Smooth muscle cell (in vitro differentiated cells): Measurements from ENCODE around the gene CD44. TPM values are rescaled to one million over a fixed set of nuclear protein-coding genes. Genes with fewer than 3 reads are reported as not detected.

Source experiments
- DNase-seq: peaks from one replicate; lab custom pipeline; 2025; ENCODE audit not compliant: unreplicated experiment; lab: John Stamatoyannopoulos, UW
- H2AFZ ChIP-seq: fragments of 200-600 bp; sonication (generic); 2 replicates; pipeline ENCODE4 v1.6.0; 2016; ENCODE audit warnings: antibody characterized with exemption, low read depth, mild to moderate bottlenecking
- H3F3A ChIP-seq: fragments of 200-600 bp; sonication (generic); 2 replicates; pipeline ENCODE4 v1.6.0; 2017; ENCODE audit warnings: antibody characterized with exemption, low read depth
- H3K27ac ChIP-seq: fragments of 200-600 bp; sonication (generic); 2 replicates; pipeline ENCODE4 v1.5.1; 2016; ENCODE audit warnings: low read depth, mild to moderate bottlenecking
- H3K27me3 ChIP-seq: fragments of 200-600 bp; sonication (generic); 2 replicates; pipeline ENCODE4 v1.6.1; 2016; ENCODE audit warnings: low read depth, mild to moderate bottlenecking
- H3K36me3 ChIP-seq: fragments of 200-600 bp; sonication (generic); 2 replicates; pipeline ENCODE4 v1.5.1; 2016; ENCODE audit warnings: low read depth
- H3K4me1 ChIP-seq: fragments of 200-600 bp; sonication (generic); 2 replicates; pipeline ENCODE4 v1.5.1; 2016; ENCODE audit warnings: low read depth
- H3K4me2 ChIP-seq: fragments of 200-600 bp; sonication (generic); 2 replicates; pipeline ENCODE4 v1.6.0; 2016; ENCODE audit warnings: mild to moderate bottlenecking
- H3K4me3 ChIP-seq: fragments of 200-600 bp; sonication (generic); 2 replicates; pipeline ENCODE4 v1.5.1; 2016; ENCODE audit warnings: mild to moderate bottlenecking
- H3K79me2 ChIP-seq: fragments of 200-600 bp; sonication (generic); 2 replicates; pipeline ENCODE4 v1.6.0; 2016; ENCODE audit warnings: low read depth, mild to moderate bottlenecking
- H3K9ac ChIP-seq: fragments of 200-600 bp; sonication (generic); 2 replicates; pipeline ENCODE4 v1.6.0; 2016; ENCODE audit warnings: low read depth
- H3K9me3 ChIP-seq: fragments of 200-600 bp; sonication (generic); replicated peaks from 2 replicates; pipeline ENCODE4 v1.5.1; 2016; ENCODE audit warnings: low read depth
- H4K20me1 ChIP-seq: fragments of 200-600 bp; sonication (generic); 2 replicates; pipeline ENCODE4 v1.6.0; 2016; ENCODE audit warnings: low read depth
- CTCF ChIP-seq: fragments of 200-600 bp; sonication (generic); IDR thresholded peaks from 2 replicates; pipeline ENCODE4 v1.5.1; 2017; ENCODE audit warnings: borderline replicate concordance, mild to moderate bottlenecking, antibody characterized with exemption; ENCODE audit not compliant: insufficient read depth, poor library complexity, severe bottlenecking
- WGBS: methylation state at CpG from one replicate; pipeline ENCODE4 v1.1.7; 2016; ENCODE audit warnings: low lambda C conversion rate; 5-methylcytosine and 5-hydroxymethylcytosine counted together
- polyA plus RNA-seq: library from polyadenylated mRNA; unstranded; fragments of >200 nt; fragmentation: Nextera tagmentation; extraction: Ambion mirVana; gene quantifications from 2 replicates; pipeline ENCODE4 v1.2.1, GENCODE V29; 2016
- total RNA-seq: library from RNA; depleted of rRNA; stranded (reverse); fragments of >200 nt; gene quantifications from 2 replicates; pipeline ENCODE4 v1.2.3, GENCODE V29; 2014

CD44 gene
- total and polyA plus RNA-seq, 2 experiments from 2014 or later: 116 to 248 TPM

DNA sequence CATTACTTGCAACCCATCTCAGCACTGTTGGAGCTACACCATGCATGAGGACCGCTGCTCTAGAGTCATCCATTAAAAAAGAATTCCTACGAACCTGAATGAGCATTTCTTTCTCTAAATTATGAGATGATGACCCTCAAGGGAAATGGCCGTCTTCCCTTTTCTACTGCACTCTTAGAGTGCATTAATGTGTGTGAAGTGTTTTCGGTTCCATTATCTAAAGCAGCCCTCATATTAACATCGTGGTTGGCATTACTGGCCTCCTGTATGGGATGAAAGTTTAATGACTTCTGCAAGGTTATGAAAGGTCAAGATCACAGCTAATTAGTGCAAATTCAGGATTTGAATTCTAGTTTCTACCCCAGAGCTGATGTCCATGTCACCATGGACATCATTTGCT, 16.7 kb downstream of the CD44 start:
- Histone ChIP-seq H3K4me3 (no peak overlapping the region), H3K4me2 (no peak overlapping the region), H2AFZ (no peak overlapping the region), H3K27me3 (no peaks in the 10 kb centered on the region), H4K20me1 (peaks cover 49% of the 10 kb centered on the region), H3K79me2 (peaks cover 23% of the 10 kb centered on the region), H3K36me3 (no peaks in the 10 kb centered on the region), H3K9me3 (no peaks in the 10 kb centered on the region), H3K4me1 (peaks cover 17% of the 10 kb centered on the region), H3K9ac (no peak overlapping the region), H3K27ac (no peak overlapping the region), H3F3A (peaks cover 12% of the 10 kb centered on the region)
- no peak for DNase-seq
- TF ChIP-seq CTCF: no peak
- 82% methylated on average over 5 of the region's 5 CpGs for WGBS

GRCh38 chr11:35157814-35158700, 19.1 kb downstream of the CD44 start:
- Histone ChIP-seq H3K9me3 (no peaks in the 10 kb centered on the region), H3K9ac (no peak overlapping the region), H3K4me3 (no peak overlapping the region), H2AFZ (no peak overlapping the region), H3K27ac (no peak overlapping the region), H4K20me1 (peaks cover 57% of the 10 kb centered on the region), H3K4me1 (peaks cover 9% of the 10 kb centered on the region), H3K79me2 (peaks cover 23% of the 10 kb centered on the region), H3F3A (peaks cover 4% of the 10 kb centered on the region), H3K27me3 (no peaks in the 10 kb centered on the region), H3K4me2 (peak overlapping the region; percentile 31), H3K36me3 (no peaks in the 10 kb centered on the region)
- no peak for TF ChIP-seq CTCF
- WGBS: 78% methylated on average over 12 of the region's 12 CpGs
- DNase-seq: no peak

GRCh38 chr11:35158701-35159510, 19.9 kb downstream of the CD44 start:
- Histone ChIP-seq H3K4me3 (no peak overlapping the region), H4K20me1 (peaks cover 58% of the 10 kb centered on the region), H3F3A (peaks cover 4% of the 10 kb centered on the region), H3K27ac (no peak overlapping the region), H2AFZ (no peak overlapping the region), H3K4me1 (peaks cover 9% of the 10 kb centered on the region), H3K4me2 (peak overlapping the region; percentile 31), H3K79me2 (peaks cover 19% of the 10 kb centered on the region), H3K27me3 (no peaks in the 10 kb centered on the region), H3K9ac (no peak overlapping the region), H3K9me3 (no peaks in the 10 kb centered on the region), H3K36me3 (no peaks in the 10 kb centered on the region)
- WGBS: 51% methylated on average over 6 of the region's 6 CpGs
- no peak for DNase-seq
- no peak for TF ChIP-seq CTCF
